Caki2 (cell line): ENCODE data around the gene PPP1R16B. TPM values are rescaled to one million over a fixed set of nuclear protein-coding genes. Genes with fewer than 3 reads are reported as not detected.

ENCODE experiments used
- DNase-seq: peaks from one replicate; pipeline ENCODE4 v3.0.0-alpha.2; 2015; ENCODE audit warnings: low read depth
- in situ Hi-C: cut with HindIII; loops from 2 replicates; pipeline ENCODE4 v1.10.0; 2016; ENCODE audit warnings: low sequenced_read_pairs, low pct_unique_long_range_greater_than_20kb, mixed read lengths
- total RNA-seq: library from RNA; depleted of rRNA; stranded (reverse); fragments of >200 nt; shearing (Covaris generic); gene quantifications from 2 replicates; pipeline ENCODE4 v1.2.3, GENCODE V29; 2014; ENCODE audit warnings: low replicate concordance

The PPP1R16B gene
- total RNA-seq, 1 experiment from 2014 or later = 0.07 TPM

GRCh38 chr20:38862226-38862625 is 56.7 kb downstream of the PPP1R16B start:
- DNase-seq = no peak
- in situ Hi-C loops = no loop called here

- in situ Hi-C loops = no loop called here
- DNase-seq = no peak
Observed at GRCh38 chr20:38863024-38863851, 57.7 kb downstream of the PPP1R16B start.

GRCh38 chr20:38864662-38865061 is 59.2 kb downstream of the PPP1R16B start:
- in situ Hi-C loops = no loop called here
- DNase-seq = no peak

GRCh38 chr20:38866265-38867061 is 61.0 kb downstream of the PPP1R16B start:
- DNase-seq = no peak
- in situ Hi-C loops = no loop called here

- no peak for DNase-seq
- in situ Hi-C loops = no loop called here
Observed at GRCh38 chr20:38867062-38867359, 61.5 kb downstream of the PPP1R16B start.

- in situ Hi-C loops = no loop called here
- peak; percentile 71 for DNase-seq
Observed at GRCh38 chr20:38870733-38871559, 65.4 kb downstream of the PPP1R16B start.

- in situ Hi-C loops = no loop called here
- DNase-seq = no peak
Observed at GRCh38 chr20:38871560-38871953, 66.1 kb downstream of the PPP1R16B start.

GRCh38 chr20:38872036-38872435 is 66.5 kb downstream of the PPP1R16B start:
- DNase-seq = peak; percentile 65
- in situ Hi-C loops = no loop called here

- in situ Hi-C loops = no loop called here
- no peak for DNase-seq
Observed at GRCh38 chr20:38872491-38873049, 67.1 kb downstream of the PPP1R16B start.

GRCh38 chr20:38873050-38873581 is 67.6 kb downstream of the PPP1R16B start:
- in situ Hi-C loops = no loop called here
- no peak for DNase-seq

GRCh38 chr20:38874460-38875174 is 69.1 kb downstream of the PPP1R16B start:
- in situ Hi-C loops = no loop called here

GRCh38 chr20:38875175-38875993 is 69.9 kb downstream of the PPP1R16B start:
- in situ Hi-C loops = no loop called here
- no peak for DNase-seq

More at GRCh38 chr20:38874460-38875174, 69.1 kb downstream of the PPP1R16B start:
- no peak for DNase-seq

- DNase-seq = no peak
- in situ Hi-C loops = no loop called here
Observed at GRCh38 chr20:38877483-38877882, 72.0 kb downstream of the PPP1R16B start.

GRCh38 chr20:38878866-38879265 is 73.4 kb downstream of the PPP1R16B start:
- no peak for DNase-seq
- in situ Hi-C loops = no loop called here

- no peak for DNase-seq
- in situ Hi-C loops = no loop called here
Observed at GRCh38 chr20:38880952-38881735, 75.6 kb downstream of the PPP1R16B start.

GRCh38 chr20:38881806-38882440 is 76.4 kb downstream of the PPP1R16B start:
- in situ Hi-C loops = no loop called here
- no peak for DNase-seq
